ENCODE data around the gene ERMAP.
"Not testable (repeated sequence)": the region's sequence is repeated elsewhere in the genome, so short reads cannot be mapped to it uniquely, and the experiment has no call there.

ERMAP gene

GRCh38 chr1:42807056-42807668, 9.8 kb upstream of the ERMAP start:
- DNase-seq: peak; percentile 92

- DNase-seq: not testable (repeated sequence)
These were observed 2.1 kb upstream of the ERMAP start for GRCh38 chr1:42814815-42815214.

GRCh38 chr1:42815941-42816584, 859 bp upstream of the ERMAP start:
- DNase-seq: peak; percentile 52

- no peak for DNase-seq
These were observed 482 bp downstream of the ERMAP start for GRCh38 chr1:42817440-42817767.

GRCh38 chr1:42817976-42818375, 1.1 kb downstream of the ERMAP start:
- no peak for DNase-seq

- no peak for DNase-seq
These were observed 3.9 kb downstream of the ERMAP start for GRCh38 chr1:42820813-42821212.

- no peak for DNase-seq
These were observed 4.8 kb downstream of the ERMAP start for GRCh38 chr1:42821690-42822089.

- DNase-seq: no peak
These were observed 6.0 kb downstream of the ERMAP start for GRCh38 chr1:42822800-42823392.

- DNase-seq: no peak
These were observed 7.6 kb downstream of the ERMAP start for GRCh38 chr1:42824481-42825035.

- DNase-seq: no peak
These were observed 8.3 kb downstream of the ERMAP start for GRCh38 chr1:42825036-42825851.

- no peak for DNase-seq
These were observed 13.7 kb downstream of the ERMAP start for GRCh38 chr1:42830631-42831030.

GRCh38 chr1:42831273-42831672, 14.4 kb downstream of the ERMAP start:
- DNase-seq: no peak

GRCh38 chr1:42832641-42833240, 15.8 kb downstream of the ERMAP start:
- no peak for DNase-seq

- no peak for DNase-seq
These were observed 17.1 kb downstream of the ERMAP start for GRCh38 chr1:42833981-42834380.

GRCh38 chr1:42834803-42835202, 17.9 kb downstream of the ERMAP start:
- DNase-seq: no peak

GRCh38 chr1:42835422-42835821, 18.5 kb downstream of the ERMAP start:
- DNase-seq: no peak

- DNase-seq: no peak
These were observed 20.8 kb downstream of the ERMAP start for GRCh38 chr1:42837709-42838108.

GRCh38 chr1:42838482-42839190, 21.7 kb downstream of the ERMAP start:
- no peak for DNase-seq

GRCh38 chr1:42841010-42841409, 24.1 kb downstream of the ERMAP start:
- DNase-seq: no peak

- no peak for DNase-seq
These were observed 24.7 kb downstream of the ERMAP start for GRCh38 chr1:42841440-42842147.

- DNase-seq: no peak
These were observed 27.7 kb downstream of the ERMAP start for GRCh38 chr1:42844592-42845140.

All from NCI-H1694 treated with DMSO at 0.1 percent for 48 hours (cell line).